NCI-H510A (cell line): ENCODE data around the gene KMT5C.
"Not testable (repeated sequence)": the region's sequence is repeated elsewhere in the genome, so short reads cannot be mapped to it uniquely, and the experiment has no call there.

Source experiments
- DNase-seq: peaks from one replicate; lab custom pipeline; 2025; lab: John Stamatoyannopoulos, UW

The KMT5C gene

GRCh38 chr19:55319785-55320184 is 19.9 kb upstream of the KMT5C start:
- peak; percentile 18 for DNase-seq

- no peak for DNase-seq
These were observed 18.7 kb upstream of the KMT5C start for GRCh38 chr19:55320844-55321419.

GRCh38 chr19:55321466-55322137 is 18.1 kb upstream of the KMT5C start:
- no peak for DNase-seq

- DNase-seq: no peak
These were observed 17.3 kb upstream of the KMT5C start for GRCh38 chr19:55322204-55322885.

GRCh38 chr19:55324662-55325061 is 15.0 kb upstream of the KMT5C start:
- no peak for DNase-seq

- no peak for DNase-seq
These were observed 14.5 kb upstream of the KMT5C start, which contains the start of gene TMEM150B for GRCh38 chr19:55325172-55325571. TSS of gene TMEM150B (minus strand) at chr19:55325341. CDS start at chr19:55321036, 4,305 bp downstream.

- not testable (repeated sequence) for DNase-seq
These were observed 10.8 kb upstream of the KMT5C start for GRCh38 chr19:55328774-55329318.

- DNase-seq: not testable (repeated sequence)
These were observed 9.9 kb upstream of the KMT5C start for GRCh38 chr19:55329791-55330190.

- no peak for DNase-seq
These were observed 5.8 kb upstream of the KMT5C start for GRCh38 chr19:55333870-55334269.

- DNase-seq: no peak
These were observed 3.6 kb upstream of the KMT5C start for GRCh38 chr19:55336101-55336500.

- no peak for DNase-seq
These were observed 460 bp downstream of the KMT5C start for GRCh38 chr19:55339889-55340783.

GRCh38 chr19:55340784-55341147 is 1.1 kb downstream of the KMT5C start:
- peak; percentile 52 for DNase-seq

- peak; percentile 94 for DNase-seq
These were observed 1.5 kb downstream of the KMT5C start for GRCh38 chr19:55341171-55341588.

- DNase-seq: no peak
These were observed 2.2 kb downstream of the KMT5C start for GRCh38 chr19:55341595-55342531.

- no peak for DNase-seq
These were observed 4.8 kb downstream of the KMT5C start for GRCh38 chr19:55344444-55344843.

- no peak for DNase-seq
These were observed 5.6 kb downstream of the KMT5C start for GRCh38 chr19:55345101-55345817.

GRCh38 chr19:55345818-55346724 is 6.4 kb downstream of the KMT5C start:
- no peak for DNase-seq

GRCh38 chr19:55346725-55347441 is 7.2 kb downstream of the KMT5C start:
- no peak for DNase-seq
